ENCODE measurements around the gene ST6GALNAC1.

The ST6GALNAC1 gene

DNA sequence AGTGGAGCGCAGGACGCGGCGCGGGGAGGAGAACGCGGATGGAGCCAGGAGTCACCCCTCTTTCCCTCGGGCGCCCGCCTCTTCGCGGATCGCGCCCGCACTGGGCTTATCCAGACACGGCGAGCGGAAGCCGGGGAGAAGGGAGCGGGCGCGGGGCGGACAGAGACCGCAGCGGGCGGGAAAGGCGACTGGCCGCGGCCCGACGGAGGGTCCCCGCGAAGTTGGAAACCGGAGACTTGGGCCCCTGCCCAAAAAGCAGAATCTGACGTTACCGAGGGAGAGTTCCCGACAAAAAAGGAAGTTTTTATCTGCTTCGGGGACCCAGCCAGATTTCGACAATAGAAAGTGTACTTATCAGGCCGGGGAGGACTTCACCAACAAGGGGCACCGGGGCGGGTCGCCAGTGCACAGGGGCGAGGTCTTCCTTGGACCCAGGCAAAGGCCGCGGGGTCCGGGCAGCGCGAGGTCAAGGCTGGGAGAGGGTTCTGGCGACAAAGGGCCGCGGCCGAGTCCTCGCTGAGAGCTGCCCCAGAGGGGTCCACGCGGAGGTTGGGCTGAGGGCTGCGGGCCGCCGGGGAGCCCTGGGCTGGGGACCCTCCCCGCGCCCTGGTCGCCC lies 58.4 kb downstream of the ST6GALNAC1 start:
- H3K18ac ChIP-seq (ENCODE audit: low read depth in 1 of 2, low read length in 2 of 2): peak overlapping the region; percentile 77
- DNase-seq: peak; percentile 41
- no peak overlapping the region for H2BK120ac ChIP-seq (ENCODE audit: low read depth, low read length)
- 2% methylated on average over 58 of the region's 62 CpGs for WGBS
- H3K4me1 ChIP-seq (ENCODE audit: control insufficient read depth, insufficient read depth, low read depth, low read length): peaks cover 16% of the 10 kb centered on the region
- no peak overlapping the region for H3K4ac ChIP-seq (ENCODE audit: low read depth in 1 of 2, low read length in 2 of 2)
- no peaks in the 10 kb centered on the region for H3K79me1 ChIP-seq (replicated peaks; ENCODE audit: low read length, poor library complexity, severe bottlenecking)
- H3K9ac ChIP-seq (ENCODE audit: low read length): peak overlapping the region; percentile 61
- peak overlapping the region; percentile 48 for H4K8ac ChIP-seq (ENCODE audit: low read length)
- H2AK5ac ChIP-seq (ENCODE audit: low read length, severe bottlenecking): no peak overlapping the region
- no peak overlapping the region for H2BK15ac ChIP-seq (ENCODE audit: low read depth, poor library complexity, severe bottlenecking)
- H4K91ac ChIP-seq (ENCODE audit: low read length): peak overlapping the region; percentile 89
- H2BK12ac ChIP-seq (ENCODE audit: low read length in 2 of 2): peak overlapping the region in 1 of 2 experiments; percentile 90
- H3K14ac ChIP-seq (ENCODE audit: low read length in 2 of 2): peak overlapping the region in 1 of 2 experiments; percentile 71
- H3K36me3 ChIP-seq (ENCODE audit: control insufficient read depth in 1 of 2, insufficient read depth in 2 of 2, low read depth in 1 of 2, low read length in 2 of 2): no peaks in the 10 kb centered on the region
- H2AFZ ChIP-seq (ENCODE audit: low read depth, low read length): peak overlapping the region; percentile 56
- no peaks in the 10 kb centered on the region for H3K9me3 ChIP-seq (ENCODE audit: control insufficient read depth, low read length)
- peak overlapping the region in 1 of 2 experiments; percentile 75 for H3K23ac ChIP-seq (ENCODE audit: low read length in 2 of 2)
- peak overlapping the region; percentile 82 for H3K4me2 ChIP-seq (ENCODE audit: low read length, poor library complexity, severe bottlenecking)
- peaks cover 37 to 70% of the 10 kb centered on the region in 2 experiments for H3K27me3 ChIP-seq (ENCODE audit: control insufficient read depth in 1 of 2, insufficient read depth in 1 of 2, low read length in 2 of 2)
- peak overlapping the region; percentile 32 to 75 for H3K4me3 ChIP-seq (ENCODE audit: insufficient read depth in 1 of 2, low read depth in 1 of 2, low read length in 2 of 2)
- no peak overlapping the region for H3K27ac ChIP-seq (ENCODE audit: low read length, poor library complexity, severe bottlenecking)
- H2BK5ac ChIP-seq (ENCODE audit: low read depth, low read length, poor library complexity, severe bottlenecking): no peak overlapping the region

DNA sequence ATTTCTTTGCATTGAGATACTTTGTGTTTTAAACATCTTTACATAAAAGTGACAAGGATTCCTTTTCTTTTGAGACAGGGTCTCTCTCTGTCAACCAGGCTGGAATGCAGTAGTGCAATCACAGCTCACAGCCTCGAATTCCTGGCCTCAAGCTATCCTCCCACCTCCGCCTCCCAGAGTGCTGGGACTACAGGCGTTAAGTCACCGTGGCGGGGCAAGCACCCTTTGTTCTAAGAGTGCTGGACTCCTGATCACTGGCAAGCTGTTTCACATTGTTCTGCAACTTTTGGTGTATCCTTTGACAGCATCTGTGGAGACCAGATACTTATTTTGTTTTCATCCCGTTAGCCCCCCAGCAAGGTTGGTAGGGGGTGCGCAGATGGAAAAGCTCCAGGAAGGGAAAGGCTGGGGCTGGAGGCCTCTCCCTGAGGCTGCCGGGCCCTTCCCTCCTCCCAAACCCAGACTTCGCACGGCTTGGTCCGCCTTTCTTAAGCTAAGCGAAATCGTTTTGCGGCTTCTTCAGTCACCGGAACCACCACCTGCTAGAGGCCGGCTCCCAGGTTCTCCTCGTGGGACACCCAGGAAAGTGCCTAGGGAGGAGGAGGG lies 59.0 kb downstream of the ST6GALNAC1 start:
- no peak overlapping the region for H3K4ac ChIP-seq (ENCODE audit: low read depth in 1 of 2, low read length in 2 of 2)
- H3K9me3 ChIP-seq (ENCODE audit: control insufficient read depth, low read length): no peaks in the 10 kb centered on the region
- no peak overlapping the region for H2BK120ac ChIP-seq (ENCODE audit: low read depth, low read length)
- no peak overlapping the region for H2BK12ac ChIP-seq (ENCODE audit: low read length in 2 of 2)
- peak overlapping the region; percentile 82 for H3K4me2 ChIP-seq (ENCODE audit: low read length, poor library complexity, severe bottlenecking)
- DNase-seq: no peak
- WGBS: 15% methylated on average over 17 of the region's 17 CpGs
- H3K14ac ChIP-seq (ENCODE audit: low read length in 2 of 2): no peak overlapping the region
- no peak overlapping the region for H4K8ac ChIP-seq (ENCODE audit: low read length)
- peak overlapping the region; percentile 32 to 75 for H3K4me3 ChIP-seq (ENCODE audit: insufficient read depth in 1 of 2, low read depth in 1 of 2, low read length in 2 of 2)
- H3K23ac ChIP-seq (ENCODE audit: low read length in 2 of 2): peak overlapping the region in 1 of 2 experiments; percentile 75
- no peaks in the 10 kb centered on the region for H3K36me3 ChIP-seq (ENCODE audit: control insufficient read depth in 1 of 2, insufficient read depth in 2 of 2, low read depth in 1 of 2, low read length in 2 of 2)
- no peak overlapping the region for H2BK5ac ChIP-seq (ENCODE audit: low read depth, low read length, poor library complexity, severe bottlenecking)
- no peak overlapping the region for H2AK5ac ChIP-seq (ENCODE audit: low read length, severe bottlenecking)
- no peak overlapping the region for H2BK15ac ChIP-seq (ENCODE audit: low read depth, poor library complexity, severe bottlenecking)
- no peaks in the 10 kb centered on the region for H3K79me1 ChIP-seq (replicated peaks; ENCODE audit: low read length, poor library complexity, severe bottlenecking)
- no peak overlapping the region for H4K91ac ChIP-seq (ENCODE audit: low read length)
- H3K18ac ChIP-seq (ENCODE audit: low read depth in 1 of 2, low read length in 2 of 2): peak overlapping the region in 1 of 2 experiments; percentile 77
- H3K4me1 ChIP-seq (ENCODE audit: control insufficient read depth, insufficient read depth, low read depth, low read length): peaks cover 16% of the 10 kb centered on the region
- no peak overlapping the region for H3K27ac ChIP-seq (ENCODE audit: low read length, poor library complexity, severe bottlenecking)
- peaks cover 35 to 67% of the 10 kb centered on the region in 2 experiments for H3K27me3 ChIP-seq (ENCODE audit: control insufficient read depth in 1 of 2, insufficient read depth in 1 of 2, low read length in 2 of 2)
- peak overlapping the region; percentile 61 for H3K9ac ChIP-seq (ENCODE audit: low read length)
- H2AFZ ChIP-seq (ENCODE audit: low read depth, low read length): peak overlapping the region; percentile 54

DNA sequence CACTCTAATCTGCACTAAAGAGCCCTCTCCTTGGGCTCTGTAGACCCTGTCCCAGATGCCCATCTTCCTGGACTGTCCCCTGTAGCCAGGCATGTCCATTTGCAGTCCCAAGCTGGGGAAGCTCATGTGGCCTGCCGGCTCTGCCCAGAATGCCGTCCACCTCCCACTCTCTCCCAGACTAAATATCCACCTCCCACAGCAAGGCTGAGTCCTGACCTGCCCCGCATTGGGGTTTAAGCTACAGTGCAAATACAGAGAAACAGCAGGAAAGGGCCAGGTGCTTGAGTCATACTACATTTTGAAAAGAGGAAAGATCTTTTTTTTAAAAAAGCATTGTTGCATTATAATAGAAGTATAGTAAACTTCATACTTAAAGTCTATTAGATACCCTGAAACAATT lies 60.9 kb downstream of the ST6GALNAC1 start:
- Histone ChIP-seq H3K14ac (ENCODE audit: low read length in 2 of 2) (no peak overlapping the region), H3K9me3 (ENCODE audit: control insufficient read depth, low read length) (no peaks in the 10 kb centered on the region), H3K4ac (ENCODE audit: low read depth in 1 of 2, low read length in 2 of 2) (no peak overlapping the region), H3K4me1 (ENCODE audit: control insufficient read depth, insufficient read depth, low read depth, low read length) (peaks cover 16% of the 10 kb centered on the region), H3K27me3 (ENCODE audit: control insufficient read depth in 1 of 2, insufficient read depth in 1 of 2, low read length in 2 of 2) (peaks cover 22 to 55% of the 10 kb centered on the region in 2 experiments), H3K27ac (ENCODE audit: low read length, poor library complexity, severe bottlenecking) (no peak overlapping the region), H4K8ac (ENCODE audit: low read length) (no peak overlapping the region), H3K9ac (ENCODE audit: low read length) (no peak overlapping the region), H3K79me1 (replicated peaks; ENCODE audit: low read length, poor library complexity, severe bottlenecking) (no peaks in the 10 kb centered on the region), H3K4me3 (ENCODE audit: insufficient read depth in 1 of 2, low read depth in 1 of 2, low read length in 2 of 2) (no peak overlapping the region), H4K91ac (ENCODE audit: low read length) (no peak overlapping the region), H2BK120ac (ENCODE audit: low read depth, low read length) (no peak overlapping the region), H3K4me2 (ENCODE audit: low read length, poor library complexity, severe bottlenecking) (no peak overlapping the region), H3K36me3 (ENCODE audit: control insufficient read depth in 1 of 2, insufficient read depth in 2 of 2, low read depth in 1 of 2, low read length in 2 of 2) (no peaks in the 10 kb centered on the region), H2AK5ac (ENCODE audit: low read length, severe bottlenecking) (no peak overlapping the region), H2BK15ac (ENCODE audit: low read depth, poor library complexity, severe bottlenecking) (no peak overlapping the region), H2BK5ac (ENCODE audit: low read depth, low read length, poor library complexity, severe bottlenecking) (no peak overlapping the region), H3K23ac (ENCODE audit: low read length in 2 of 2) (no peak overlapping the region), H2BK12ac (ENCODE audit: low read length in 2 of 2) (no peak overlapping the region), H3K18ac (ENCODE audit: low read depth in 1 of 2, low read length in 2 of 2) (no peak overlapping the region), H2AFZ (ENCODE audit: low read depth, low read length) (no peak overlapping the region)
- DNase-seq: no peak
- WGBS: 50% methylated on average over 2 of the region's 3 CpGs

DNA sequence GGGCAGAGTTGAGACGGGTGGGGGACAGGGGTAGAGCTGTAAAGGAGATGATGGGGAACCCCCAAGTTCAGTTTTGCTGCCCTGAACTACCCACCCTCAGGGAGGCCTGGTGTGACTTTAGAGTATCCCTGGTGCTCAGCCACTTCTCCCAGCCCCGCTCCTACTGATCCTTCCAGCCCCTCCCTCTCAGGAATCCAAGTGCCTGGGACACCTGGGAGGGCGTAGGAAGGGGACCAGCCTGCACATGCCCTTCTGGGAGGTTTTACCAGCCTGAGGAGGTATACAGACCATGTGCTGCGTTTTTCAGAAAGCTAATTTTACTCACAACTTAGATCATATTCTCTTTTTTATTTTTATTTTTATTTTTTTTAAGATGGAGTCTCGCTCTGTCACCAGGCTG lies 62.0 kb downstream of the ST6GALNAC1 start:
- no peak overlapping the region for H4K91ac ChIP-seq (ENCODE audit: low read length)
- no peak overlapping the region for H2BK120ac ChIP-seq (ENCODE audit: low read depth, low read length)
- 94% methylated on average over 4 of the region's 5 CpGs for WGBS
- no peak overlapping the region for H2AK5ac ChIP-seq (ENCODE audit: low read length, severe bottlenecking)
- H3K4ac ChIP-seq (ENCODE audit: low read depth in 1 of 2, low read length in 2 of 2): no peak overlapping the region
- H3K27me3 ChIP-seq (ENCODE audit: control insufficient read depth in 1 of 2, insufficient read depth in 1 of 2, low read length in 2 of 2): peaks cover 11 to 43% of the 10 kb centered on the region in 2 experiments
- H2AFZ ChIP-seq (ENCODE audit: low read depth, low read length): no peak overlapping the region
- no peak overlapping the region for H3K9ac ChIP-seq (ENCODE audit: low read length)
- H3K18ac ChIP-seq (ENCODE audit: low read depth in 1 of 2, low read length in 2 of 2): no peak overlapping the region
- H3K4me1 ChIP-seq (ENCODE audit: control insufficient read depth, insufficient read depth, low read depth, low read length): peaks cover 16% of the 10 kb centered on the region
- H3K36me3 ChIP-seq (ENCODE audit: control insufficient read depth in 1 of 2, insufficient read depth in 2 of 2, low read depth in 1 of 2, low read length in 2 of 2): no peaks in the 10 kb centered on the region
- H2BK12ac ChIP-seq (ENCODE audit: low read length in 2 of 2): no peak overlapping the region
- no peak overlapping the region for H4K8ac ChIP-seq (ENCODE audit: low read length)
- no peaks in the 10 kb centered on the region for H3K79me1 ChIP-seq (replicated peaks; ENCODE audit: low read length, poor library complexity, severe bottlenecking)
- no peak overlapping the region for H3K23ac ChIP-seq (ENCODE audit: low read length in 2 of 2)
- no peak overlapping the region for H2BK5ac ChIP-seq (ENCODE audit: low read depth, low read length, poor library complexity, severe bottlenecking)
- H3K9me3 ChIP-seq (ENCODE audit: control insufficient read depth, low read length): no peaks in the 10 kb centered on the region
- no peak overlapping the region for H2BK15ac ChIP-seq (ENCODE audit: low read depth, poor library complexity, severe bottlenecking)
- no peak overlapping the region for H3K27ac ChIP-seq (ENCODE audit: low read length, poor library complexity, severe bottlenecking)
- H3K14ac ChIP-seq (ENCODE audit: low read length in 2 of 2): peak overlapping the region in 1 of 2 experiments; percentile 20
- DNase-seq: no peak
- H3K4me2 ChIP-seq (ENCODE audit: low read length, poor library complexity, severe bottlenecking): no peak overlapping the region
- H3K4me3 ChIP-seq (ENCODE audit: insufficient read depth in 1 of 2, low read depth in 1 of 2, low read length in 2 of 2): no peak overlapping the region

Data from mesenchymal stem cell (in vitro differentiated cells and primary cell).